Measurements from ENCODE around the gene LRCH1.

DNA sequence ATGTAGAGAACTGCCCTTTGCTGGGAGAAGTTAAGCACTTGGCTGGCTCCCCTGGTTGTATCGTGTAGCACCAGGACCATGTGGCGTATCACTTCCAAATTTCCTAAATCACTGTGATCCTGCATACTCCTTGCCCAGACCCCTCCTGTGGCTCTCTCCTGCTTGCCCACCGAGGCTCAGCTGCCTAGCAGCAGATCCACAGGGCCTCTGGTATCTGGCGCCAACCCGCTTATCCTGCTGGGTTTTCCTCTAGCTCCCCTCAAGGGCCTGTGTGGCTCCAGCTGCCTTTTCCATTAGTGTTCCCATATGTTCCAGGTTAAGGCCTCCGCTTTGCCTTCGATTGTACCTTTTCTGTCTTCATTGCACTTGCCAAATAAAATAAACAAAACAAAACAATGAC is 16.5 kb downstream of the LRCH1 start:
- TF ChIP-seq, protein P1, sequence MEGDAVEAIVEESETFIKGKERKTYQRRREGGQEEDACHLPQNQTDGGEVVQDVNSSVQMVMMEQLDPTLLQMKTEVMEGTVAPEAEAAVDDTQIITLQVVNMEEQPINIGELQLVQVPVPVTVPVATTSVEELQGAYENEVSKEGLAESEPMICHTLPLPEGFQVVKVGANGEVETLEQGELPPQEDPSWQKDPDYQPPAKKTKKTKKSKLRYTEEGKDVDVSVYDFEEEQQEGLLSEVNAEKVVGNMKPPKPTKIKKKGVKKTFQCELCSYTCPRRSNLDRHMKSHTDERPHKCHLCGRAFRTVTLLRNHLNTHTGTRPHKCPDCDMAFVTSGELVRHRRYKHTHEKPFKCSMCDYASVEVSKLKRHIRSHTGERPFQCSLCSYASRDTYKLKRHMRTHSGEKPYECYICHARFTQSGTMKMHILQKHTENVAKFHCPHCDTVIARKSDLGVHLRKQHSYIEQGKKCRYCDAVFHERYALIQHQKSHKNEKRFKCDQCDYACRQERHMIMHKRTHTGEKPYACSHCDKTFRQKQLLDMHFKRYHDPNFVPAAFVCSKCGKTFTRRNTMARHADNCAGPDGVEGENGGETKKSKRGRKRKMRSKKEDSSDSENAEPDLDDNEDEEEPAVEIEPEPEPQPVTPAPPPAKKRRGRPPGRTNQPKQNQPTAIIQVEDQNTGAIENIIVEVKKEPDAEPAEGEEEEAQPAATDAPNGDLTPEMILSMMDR (IDR thresholded peaks at IDR 0.05) = no peak
- TF ChIP-seq EZH2phosphoT487 (IDR thresholded peaks at IDR 0.05; ENCODE audit: borderline replicate concordance, low read depth) (no peak), EP300 (IDR thresholded peaks at IDR 0.05; ENCODE audit: borderline replicate concordance in 1 of 2, low read depth in 1 of 2, low read length in 1 of 2) (no peak), GABPA (IDR thresholded peaks at IDR 0.05; ENCODE audit: low read depth) (no peak)

Measured in SK-N-SH (cell line).